IPS-18c (cell line): ENCODE measurements around the gene LBX2.

ENCODE experiments used
- H3K4me3 ChIP-seq: 2 replicates; pipeline ENCODE4 v1.7.0; 2013; ENCODE audit warnings: low read depth, mild to moderate bottlenecking, low read length, moderate library complexity; ENCODE audit not compliant: insufficient read depth
- H3K9me3 ChIP-seq: one replicate; pipeline ENCODE4 v1.6.1; 2013; ENCODE audit warnings: mild to moderate bottlenecking, low read length, moderate library complexity; ENCODE audit not compliant: control insufficient read depth, insufficient read depth

LBX2 gene

GRCh38 chr2:74450570-74451190, 48.7 kb downstream of the LBX2 start:
- Histone ChIP-seq H3K4me3 (no peak overlapping the region), H3K9me3 (no peaks in the 10 kb centered on the region)

- Histone ChIP-seq H3K4me3 (no peak overlapping the region), H3K9me3 (no peaks in the 10 kb centered on the region)
Observed at GRCh38 chr2:74448771-74449170, 50.6 kb downstream of the LBX2 start.
